Cardiac septum (tissue), 1 donor: ENCODE measurements around the gene COA1. TPM values are rescaled to one million over a fixed set of nuclear protein-coding genes. Genes with fewer than 3 reads are reported as not detected.
"Not testable (repeated sequence)": the region's sequence is repeated elsewhere in the genome, so short reads cannot be mapped to it uniquely, and the experiment has no call there.

Experiments
- DNase-seq: peaks from one replicate; pipeline ENCODE4 v3.0.0-alpha.2; 2020; ENCODE audit warnings: low spot score
- intact Hi-C: fragments of 100-400 bp; cut with DNase I; formaldehyde crosslinking; loops from one replicate; pipeline ENCODE4 v1.14.0; 2022
- total RNA-seq: library from RNA; stranded (reverse); fragmentation: NEBNext Ultra II Directional; extraction: Animal tissue kit (Norgen Biotek cat#: 25700); gene quantifications from one replicate; pipeline ENCODE4 v1.2.1, GENCODE V29; 2021
- donor health status: DM: no; HTN: no; CAD: no.

The COA1 gene
- total RNA-seq, 1 donor from 2014 or later: 62.4 TPM

DNA sequence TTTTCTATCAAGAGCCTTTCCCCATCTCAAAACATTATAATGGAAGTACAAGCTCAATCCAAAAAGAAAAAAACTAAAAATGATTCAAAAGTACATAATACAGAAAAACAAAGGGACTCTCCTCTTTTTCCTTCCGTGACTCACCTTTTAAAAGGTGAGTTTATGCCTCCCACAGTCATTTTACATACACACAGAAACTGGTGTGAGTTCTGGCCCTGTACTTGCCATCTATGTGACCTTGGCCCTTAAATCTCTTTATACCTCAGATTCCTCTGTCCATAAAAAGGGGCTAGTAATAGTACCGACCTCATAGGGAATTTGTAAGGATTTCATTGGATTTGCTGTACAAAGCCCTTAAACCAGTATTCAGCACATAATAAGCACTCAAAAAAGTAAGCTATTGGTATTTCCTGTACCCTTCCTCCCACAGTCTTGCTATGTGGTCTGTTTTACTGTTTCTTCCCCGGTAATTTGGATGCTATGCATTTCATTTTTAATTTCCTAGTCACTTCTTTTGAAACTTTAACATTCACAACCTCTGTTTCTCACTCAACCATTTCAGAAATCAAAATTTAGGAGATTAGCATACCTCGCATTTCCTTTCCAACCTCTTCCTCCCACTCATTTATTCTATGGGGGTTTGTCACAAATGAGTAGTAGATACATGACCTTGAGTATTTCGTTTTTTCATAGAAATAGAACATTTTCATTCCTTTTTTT is 107.4 kb downstream of the COA1 start:
- intact Hi-C loops: no loop called here

DNA sequence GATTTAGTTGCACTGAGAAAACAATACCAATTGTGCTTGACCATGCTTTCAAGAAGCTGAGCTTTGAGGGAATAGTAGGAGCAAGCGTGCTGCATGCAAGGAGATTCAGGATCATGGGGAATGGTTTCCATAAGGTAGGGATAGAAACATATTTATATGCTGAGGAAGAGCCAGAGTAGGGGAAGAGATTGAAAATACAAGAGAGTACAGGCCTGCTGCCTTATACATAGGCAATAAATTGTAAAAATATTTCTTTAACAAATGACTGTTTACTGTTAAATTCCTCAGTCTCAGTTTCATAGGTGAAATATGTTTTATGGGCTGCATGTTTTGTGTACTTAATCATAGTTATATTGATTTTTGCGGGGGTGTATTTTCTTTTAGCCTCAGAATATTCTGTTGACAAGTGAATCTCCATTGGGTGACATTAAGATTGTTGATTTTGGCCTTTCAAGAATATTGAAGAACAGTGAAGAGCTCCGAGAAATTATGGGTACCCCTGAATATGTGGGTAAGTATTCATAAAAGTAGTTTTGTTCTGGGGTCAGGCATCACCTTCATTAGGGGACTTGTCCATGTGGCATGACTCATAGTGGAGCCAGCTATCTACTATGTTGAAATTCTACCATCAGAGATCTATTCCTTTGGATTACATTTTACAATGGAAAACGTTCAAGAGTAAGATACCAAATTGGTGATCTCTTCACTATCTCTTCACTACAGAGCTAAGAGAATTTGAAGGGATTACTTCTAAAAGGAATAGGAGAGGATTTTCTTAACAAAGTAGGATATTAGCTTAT is 109.9 kb downstream of the COA1 start:
- no peak for DNase-seq
- intact Hi-C loops: no loop called here

More for the DNA sequence above, 107.4 kb downstream of the COA1 start:
- no peak for DNase-seq

DNA sequence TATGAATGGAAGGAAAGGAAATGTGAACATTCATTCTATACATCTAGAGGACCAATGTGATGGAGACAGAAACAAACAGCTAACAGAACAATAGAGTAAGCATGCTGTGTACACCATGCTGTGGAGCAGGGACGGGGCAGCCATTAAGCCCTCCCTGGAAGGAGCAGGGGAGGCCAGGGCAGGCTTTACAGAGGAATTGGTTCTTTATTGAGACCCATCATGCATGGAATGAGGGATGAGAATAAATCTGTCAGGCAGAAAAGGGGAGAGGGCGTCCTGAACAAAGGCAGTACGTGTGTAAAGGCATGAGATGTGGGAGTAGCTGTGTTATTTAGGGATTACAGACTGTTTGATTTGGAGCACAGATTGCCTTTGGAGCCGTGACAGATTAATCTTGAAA is 111.2 kb downstream of the COA1 start:
- DNase-seq: no peak

DNA sequence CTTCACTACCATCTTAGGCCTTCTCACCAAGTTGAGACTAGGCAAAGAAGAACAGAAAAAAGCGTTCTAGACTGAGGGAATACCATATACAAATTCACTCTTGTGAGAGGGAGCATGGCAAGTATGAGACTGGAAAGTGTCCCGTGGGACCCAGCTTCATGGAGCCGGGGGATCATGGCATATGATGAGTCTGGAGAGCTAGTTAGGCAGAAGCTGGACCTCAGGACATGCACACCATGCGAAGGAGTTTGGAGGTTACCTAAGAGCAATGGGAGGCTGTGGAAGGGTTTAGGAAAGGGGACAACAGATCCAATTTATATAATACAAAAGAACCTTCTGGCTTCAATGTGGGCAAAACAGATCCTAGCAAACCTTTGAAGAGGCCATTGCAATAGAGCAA is 112.3 kb downstream of the COA1 start:
- DNase-seq: no peak
- intact Hi-C loops: no loop called here

More for the DNA sequence above, 111.2 kb downstream of the COA1 start:
- intact Hi-C loops: no loop called here

DNA sequence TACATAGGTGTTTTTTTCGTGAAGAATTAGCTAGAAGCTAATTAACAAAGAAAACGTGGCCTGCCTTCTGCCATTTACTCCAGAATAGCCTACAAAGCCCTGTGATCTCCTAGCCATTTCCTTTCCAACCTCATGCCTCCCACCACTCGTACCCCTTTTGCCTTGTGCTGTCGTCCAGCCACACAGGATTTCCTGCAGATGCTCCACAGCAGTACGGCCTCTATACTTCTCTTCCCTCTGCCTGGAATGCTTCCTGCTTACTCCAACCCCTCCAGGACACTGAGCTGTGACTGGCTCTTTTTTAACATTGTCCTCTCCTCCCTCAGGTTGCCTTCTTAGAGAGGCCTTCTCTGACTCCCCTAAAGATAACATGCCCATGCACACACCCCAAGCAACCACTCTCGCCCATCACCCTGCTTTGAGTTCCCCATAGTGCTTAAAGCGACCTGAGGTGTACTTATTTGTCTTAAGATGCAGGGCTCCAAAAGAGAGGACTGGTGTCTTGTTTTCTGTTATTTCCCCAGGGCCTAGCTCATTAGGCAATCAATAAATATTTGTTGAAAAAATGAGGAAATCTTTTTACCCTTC is 113.7 kb downstream of the COA1 start:
- intact Hi-C loops: no loop called here

DNA sequence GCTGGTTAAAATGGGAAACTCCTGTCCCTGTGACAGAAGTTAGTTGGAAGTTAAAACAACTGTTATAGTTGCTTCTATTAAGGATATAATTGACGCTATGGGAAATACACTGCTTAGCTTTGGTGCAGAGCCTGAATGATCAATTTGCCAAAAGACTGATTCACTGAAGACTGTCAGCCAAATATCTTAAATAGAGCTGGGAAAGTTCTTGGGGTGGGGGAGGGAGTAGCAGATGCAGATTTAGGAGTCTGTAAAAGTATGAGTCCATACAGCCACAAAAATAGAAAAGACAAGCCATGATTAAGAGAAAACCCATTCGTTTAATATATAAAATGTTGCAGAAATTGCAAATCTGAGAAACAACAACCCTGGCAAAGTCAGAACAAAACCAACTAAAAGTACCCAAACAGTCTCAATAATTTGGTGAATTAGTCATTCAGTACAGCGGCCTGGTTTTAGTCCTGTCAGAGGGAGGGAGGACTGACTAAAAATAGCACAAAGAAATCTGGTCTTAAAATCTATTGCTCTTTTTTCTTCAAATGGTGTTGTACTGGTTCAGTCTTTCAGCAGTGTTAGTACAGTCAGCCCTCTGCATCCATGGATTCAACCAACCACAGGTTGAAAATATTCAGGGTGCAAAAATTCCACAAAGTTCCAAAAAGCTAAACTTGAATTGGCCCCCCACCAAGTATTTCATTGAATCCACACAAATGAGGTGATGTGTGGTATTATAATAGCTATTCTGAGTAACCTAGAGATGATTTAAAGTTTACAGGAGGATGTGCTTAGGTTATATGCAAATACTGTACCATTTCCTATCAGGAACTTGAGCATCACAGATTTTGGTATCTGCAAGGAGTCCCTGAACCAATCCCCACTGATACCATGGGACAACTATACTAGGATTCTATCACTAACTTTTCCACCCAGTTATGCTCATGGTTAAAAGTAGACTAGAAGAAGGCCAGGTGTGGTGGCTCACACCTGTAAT is 116.4 kb downstream of the COA1 start:
- no peak for DNase-seq
- intact Hi-C loops: no loop called here

More for the DNA sequence above, 113.7 kb downstream of the COA1 start:
- DNase-seq: no peak

DNA sequence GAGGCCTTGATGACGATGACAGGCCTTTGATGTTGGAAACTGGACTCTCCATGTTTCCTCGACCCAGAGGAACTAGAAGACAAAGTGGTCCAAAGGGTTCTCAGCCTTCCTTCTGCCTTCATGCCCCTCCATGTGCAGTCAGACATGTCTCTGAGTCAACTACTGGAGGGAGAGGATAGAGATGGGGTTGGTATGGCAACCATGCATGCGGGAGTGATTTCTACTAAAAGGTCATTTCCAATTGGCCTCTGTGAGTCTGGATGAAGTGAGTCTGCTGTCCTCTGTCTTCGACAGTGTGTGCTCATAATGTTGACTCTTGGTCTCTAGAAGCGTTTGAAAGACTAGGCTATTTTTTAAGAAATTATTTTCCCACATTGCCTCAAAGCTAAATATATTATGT is 117.2 kb downstream of the COA1 start:
- no peak for DNase-seq
- intact Hi-C loops: no loop called here

DNA sequence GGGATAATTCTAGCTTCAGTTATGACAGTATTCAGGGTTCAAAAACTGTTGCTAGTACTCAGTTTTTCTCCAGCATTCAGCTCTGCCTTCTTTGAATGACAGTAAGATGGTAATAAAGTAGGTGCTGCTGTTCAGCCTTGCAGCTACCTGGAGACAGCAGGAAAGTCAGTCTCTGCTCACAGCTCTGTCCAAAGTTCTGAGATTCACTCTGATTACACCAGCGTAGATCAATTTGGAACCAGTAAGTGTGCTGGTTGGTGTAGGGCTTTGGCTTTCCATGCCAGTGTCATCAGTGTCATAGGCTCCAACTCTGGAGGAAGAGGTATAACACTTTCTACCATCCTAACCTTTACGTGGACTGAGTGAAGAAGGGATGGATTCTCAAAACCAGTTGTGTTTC is 120.2 kb downstream of the COA1 start:
- intact Hi-C loops: no loop called here
- DNase-seq: no peak

DNA sequence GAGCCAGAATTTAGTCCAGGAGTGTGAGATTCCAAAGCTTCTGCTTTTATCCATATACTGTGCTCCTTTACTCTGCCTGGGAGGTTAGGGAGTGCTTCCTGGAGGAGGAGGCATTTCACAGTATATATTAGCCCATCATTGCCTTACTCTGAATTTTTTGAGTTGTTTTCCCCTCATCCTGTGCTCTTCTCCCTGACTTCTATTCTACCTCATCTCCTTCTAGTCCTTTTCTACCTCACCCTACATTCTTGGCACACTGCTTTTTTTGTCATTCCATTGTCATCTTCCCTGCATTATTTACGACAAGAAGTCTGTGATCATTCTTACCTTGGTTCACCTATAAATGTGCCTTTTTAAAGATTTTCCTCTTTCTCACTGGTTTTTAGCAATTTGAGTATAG is 125.1 kb downstream of the COA1 start:
- no peak for DNase-seq
- intact Hi-C loops: no loop called here

DNA sequence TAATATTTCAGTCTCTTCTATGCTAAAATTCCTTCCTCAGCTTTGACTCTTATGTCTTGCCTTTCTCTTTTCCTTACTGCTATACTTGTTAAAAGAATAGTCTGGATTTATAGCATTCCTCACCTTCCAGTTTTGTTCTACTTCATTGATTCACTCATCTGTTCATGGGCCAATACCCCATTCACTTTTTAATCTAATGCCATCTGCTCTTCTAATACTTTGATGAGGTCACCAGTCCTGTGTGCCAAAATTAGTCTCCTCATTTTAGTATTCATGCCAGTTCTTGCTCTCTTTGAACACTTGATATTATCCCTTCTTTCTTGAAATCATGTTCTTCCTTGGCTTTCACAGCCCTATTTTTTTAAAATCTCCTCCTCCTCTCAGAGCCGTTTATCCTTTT is 127.1 kb downstream of the COA1 start:
- DNase-seq: no peak
- intact Hi-C loops: no loop called here

DNA sequence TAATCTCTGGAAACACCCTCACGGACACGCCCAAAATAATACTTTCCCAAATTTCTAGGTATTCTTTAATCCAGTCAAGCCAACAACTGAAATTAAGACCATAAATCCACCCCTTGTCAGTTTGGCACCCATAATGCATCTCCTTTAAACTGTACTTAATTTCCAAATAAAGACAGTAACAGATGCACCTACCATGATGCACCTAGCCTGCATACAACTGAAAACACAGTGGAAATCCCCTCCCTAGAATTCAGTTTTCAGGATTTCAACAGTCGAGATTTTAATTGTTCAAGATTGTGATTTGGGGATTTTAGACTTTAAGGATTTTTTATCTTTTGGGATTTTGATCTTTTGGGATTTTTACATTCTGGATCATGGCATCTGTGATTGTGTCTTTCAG is 129.3 kb downstream of the COA1 start:
- DNase-seq: no peak
- intact Hi-C loops: no loop called here

DNA sequence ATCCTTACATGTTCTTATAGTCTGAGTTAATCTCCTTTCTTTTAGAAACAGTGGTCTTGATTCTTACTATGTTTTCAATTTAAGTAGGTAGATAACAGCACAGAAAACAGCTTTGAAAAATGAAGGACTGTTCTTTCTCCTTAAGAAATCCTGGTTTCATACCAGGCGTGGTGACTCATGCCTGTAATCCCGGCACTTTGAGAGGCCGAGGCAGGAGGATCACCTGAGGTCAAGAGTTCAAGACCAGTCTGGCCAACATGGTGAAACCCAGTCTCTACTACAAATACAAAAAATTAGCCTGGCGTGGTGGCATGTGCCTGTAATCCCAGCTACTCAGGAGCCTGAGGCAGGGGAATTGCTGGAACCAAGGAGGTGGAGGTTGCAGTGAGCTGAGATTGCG is 132.9 kb downstream of the COA1 start:
- DNase-seq, intact Hi-C loops: not testable (repeated sequence)

DNA sequence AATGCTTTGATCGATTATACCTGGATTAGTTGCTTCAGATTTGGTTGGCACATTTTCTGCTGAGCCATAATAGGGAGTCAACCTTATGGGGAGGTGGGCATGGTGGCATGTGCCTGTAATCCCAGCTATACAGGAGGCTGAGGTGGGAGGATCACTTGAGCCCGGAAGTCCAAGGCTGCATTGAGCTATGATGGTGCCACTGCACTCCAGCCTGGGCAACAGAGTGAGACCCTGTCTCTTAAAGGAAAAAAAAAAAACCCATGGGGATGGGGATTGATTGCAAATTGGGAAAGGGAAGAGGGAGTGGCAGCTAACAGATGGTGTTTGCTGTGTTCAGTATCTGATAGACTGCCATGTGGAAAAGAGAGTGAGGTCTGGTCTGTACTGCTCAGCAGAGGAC is 135.3 kb downstream of the COA1 start:
- no peak for DNase-seq
- intact Hi-C loops: no loop called here

DNA sequence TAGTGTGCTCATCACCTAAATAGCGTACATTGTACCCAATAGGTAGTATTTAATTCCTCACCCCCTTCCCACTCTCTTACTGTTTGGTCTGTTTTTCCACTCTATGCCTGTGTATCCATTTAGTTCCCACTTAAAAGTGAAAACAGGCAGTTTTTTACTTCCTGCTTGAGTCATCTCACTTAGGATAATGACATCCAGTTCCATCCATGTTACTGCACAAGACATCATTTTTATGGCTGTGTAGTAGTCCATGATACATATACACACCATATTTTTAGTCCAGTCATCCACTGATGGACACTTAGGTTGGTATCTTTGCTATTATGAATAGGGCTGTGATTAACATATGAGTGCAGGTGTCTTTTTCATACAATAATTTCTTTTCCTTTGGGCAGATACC is 136.3 kb downstream of the COA1 start:
- DNase-seq: no peak
- intact Hi-C loops: no loop called here

DNA sequence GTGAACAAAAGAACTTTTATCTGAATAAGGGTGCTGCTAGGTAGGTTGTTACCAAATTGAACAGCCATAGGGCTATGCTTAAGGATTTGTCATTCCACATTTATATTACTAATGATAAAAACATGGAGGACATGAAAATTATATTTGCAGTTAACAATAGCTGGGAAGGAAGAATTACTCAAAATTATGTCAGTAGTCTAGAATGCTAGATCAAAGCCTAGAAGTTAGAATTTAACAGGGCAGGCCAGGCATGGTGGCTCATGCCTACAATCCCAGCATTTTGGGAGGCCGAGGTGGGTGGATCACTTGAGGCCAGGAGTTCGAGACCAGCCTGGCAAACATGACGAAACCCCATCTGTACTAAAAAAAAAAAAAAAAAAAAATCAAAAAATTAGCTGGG is 137.0 kb downstream of the COA1 start:
- DNase-seq: no peak
- intact Hi-C loops: no loop called here

DNA sequence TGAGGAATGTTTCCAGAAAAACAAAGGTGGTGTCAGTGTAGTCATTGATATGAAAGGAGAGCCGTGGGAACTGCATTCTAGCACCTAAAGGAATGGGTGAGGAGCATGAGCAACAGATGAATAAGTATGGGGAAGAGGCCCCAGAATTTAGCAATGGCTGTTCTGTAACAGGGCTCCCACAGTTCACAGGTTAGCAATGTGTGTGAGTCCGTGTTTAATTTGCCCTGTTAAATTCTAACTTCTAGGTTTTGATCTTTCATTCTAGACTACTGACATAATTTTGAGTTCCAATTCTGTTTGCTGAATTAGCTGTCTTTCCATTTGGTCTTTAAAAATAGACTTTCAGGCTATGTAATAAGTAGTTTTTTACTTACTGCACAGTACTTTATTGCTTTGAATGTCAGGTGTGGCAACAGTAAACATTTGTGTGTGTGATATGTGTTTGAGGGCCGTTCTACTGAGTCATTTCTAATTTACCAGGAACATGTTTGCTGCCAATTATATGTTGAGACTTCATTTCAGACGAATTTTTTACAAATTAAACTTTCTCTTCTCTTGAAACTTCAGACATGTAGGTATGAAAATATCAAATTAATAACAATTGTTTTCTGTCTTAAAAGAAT is 137.7 kb downstream of the COA1 start:
- no peak for DNase-seq
- intact Hi-C loops: no loop called here

DNA sequence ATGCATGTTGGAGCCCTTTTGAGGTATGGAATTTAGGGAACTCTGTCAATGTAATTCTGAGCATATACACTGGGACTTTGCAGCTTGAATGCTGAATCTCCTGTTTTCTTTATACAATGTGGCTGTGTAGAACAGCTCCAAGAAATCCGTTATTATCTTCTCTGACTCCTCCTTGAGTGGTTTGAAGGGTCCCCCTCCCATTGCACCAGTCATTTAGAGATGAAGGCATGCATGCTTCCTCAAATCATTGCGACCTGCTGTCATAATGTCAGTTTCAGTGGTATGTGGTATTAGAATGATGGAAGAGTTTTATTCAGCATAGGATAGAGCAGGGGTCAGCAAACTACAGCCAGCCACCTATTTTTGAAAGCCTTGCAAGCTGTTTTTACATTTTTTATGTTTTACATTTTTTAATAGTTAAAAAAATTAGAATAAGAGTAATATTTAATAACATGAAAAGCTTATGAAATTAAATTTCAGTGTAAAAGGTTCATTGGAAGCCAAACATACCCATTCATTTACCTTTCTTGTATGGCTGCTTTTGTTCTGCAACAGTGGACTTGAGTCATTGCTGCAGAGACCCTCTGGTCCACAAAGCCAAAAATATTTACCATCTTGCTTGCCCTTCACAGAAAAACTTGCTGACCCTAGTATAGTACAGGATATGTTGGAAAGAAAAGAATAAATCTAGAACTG is 138.3 kb downstream of the COA1 start:
- intact Hi-C loops: no loop called here
- no peak for DNase-seq

DNA sequence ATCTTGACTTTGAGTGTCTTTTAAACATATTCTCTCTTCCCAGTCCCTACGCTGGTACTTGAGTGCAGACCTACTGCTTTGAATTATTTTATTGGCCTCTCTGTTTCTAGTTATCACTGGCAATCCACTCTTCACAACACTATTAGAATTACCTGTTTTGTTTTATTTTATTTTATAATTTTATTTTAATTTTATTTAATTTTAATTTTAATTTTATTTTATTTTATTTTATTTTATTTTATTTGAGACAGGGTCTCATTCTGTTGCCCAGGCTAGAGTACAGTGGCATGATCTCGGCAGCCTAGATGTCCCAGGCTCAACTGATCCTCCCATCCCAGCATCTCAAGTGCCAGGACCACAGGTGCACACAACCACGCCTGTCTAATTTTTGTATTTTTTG is 139.6 kb downstream of the COA1 start:
- no peak for DNase-seq
- intact Hi-C loops: no loop called here
